22Rv1 (cell line): ENCODE data around the gene PIP5K1B.

Experiments
- ZFX ChIP-seq: fragments of 450-650 bp; IDR thresholded peaks from 2 replicates; pipeline ENCODE4 v1.6.1; 2017; ENCODE audit warnings: antibody characterized with exemption, borderline replicate concordance
- TF ChIP-seq, protein P1 (sequence below): fragments of 450-650 bp; IDR thresholded peaks from 2 replicates; pipeline ENCODE4 v1.5.1; 2017; ENCODE audit warnings: mild to moderate bottlenecking

DNA sequence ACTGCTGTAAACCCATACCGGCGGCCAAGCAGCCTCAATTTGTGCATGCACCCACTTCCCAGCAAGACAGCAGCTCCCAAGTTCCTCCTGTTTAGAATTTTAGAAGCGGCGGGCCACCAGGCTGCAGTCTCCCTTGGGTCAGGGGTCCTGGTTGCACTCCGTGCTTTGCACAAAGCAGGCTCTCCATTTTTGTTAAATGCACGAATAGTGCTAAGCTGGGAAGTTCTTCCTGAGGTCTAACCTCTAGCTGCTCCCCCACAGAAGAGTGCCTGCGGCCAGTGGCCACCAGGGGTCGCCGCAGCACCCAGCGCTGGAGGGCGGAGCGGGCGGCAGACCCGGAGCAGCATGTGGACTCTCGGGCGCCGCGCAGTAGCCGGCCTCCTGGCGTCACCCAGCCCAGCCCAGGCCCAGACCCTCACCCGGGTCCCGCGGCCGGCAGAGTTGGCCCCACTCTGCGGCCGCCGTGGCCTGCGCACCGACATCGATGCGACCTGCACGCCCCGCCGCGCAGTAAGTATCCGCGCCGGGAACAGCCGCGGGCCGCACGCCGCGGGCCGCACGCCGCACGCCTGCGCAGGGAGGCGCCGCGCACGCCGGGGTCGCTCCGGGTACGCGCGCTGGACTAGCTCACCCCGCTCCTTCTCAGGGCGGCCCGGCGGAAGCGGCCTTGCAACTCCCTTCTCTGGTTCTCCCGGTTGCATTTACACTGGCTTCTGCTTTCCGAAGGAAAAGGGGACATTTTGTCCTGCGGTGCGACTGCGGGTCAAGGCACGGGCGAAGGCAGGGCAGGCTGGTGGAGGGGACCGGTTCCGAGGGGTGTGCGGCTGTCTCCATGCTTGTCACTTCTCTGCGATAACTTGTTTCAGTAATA is 330.6 kb downstream of the PIP5K1B start, which contains the start of gene FXN:
- TF ChIP-seq, protein P1, sequence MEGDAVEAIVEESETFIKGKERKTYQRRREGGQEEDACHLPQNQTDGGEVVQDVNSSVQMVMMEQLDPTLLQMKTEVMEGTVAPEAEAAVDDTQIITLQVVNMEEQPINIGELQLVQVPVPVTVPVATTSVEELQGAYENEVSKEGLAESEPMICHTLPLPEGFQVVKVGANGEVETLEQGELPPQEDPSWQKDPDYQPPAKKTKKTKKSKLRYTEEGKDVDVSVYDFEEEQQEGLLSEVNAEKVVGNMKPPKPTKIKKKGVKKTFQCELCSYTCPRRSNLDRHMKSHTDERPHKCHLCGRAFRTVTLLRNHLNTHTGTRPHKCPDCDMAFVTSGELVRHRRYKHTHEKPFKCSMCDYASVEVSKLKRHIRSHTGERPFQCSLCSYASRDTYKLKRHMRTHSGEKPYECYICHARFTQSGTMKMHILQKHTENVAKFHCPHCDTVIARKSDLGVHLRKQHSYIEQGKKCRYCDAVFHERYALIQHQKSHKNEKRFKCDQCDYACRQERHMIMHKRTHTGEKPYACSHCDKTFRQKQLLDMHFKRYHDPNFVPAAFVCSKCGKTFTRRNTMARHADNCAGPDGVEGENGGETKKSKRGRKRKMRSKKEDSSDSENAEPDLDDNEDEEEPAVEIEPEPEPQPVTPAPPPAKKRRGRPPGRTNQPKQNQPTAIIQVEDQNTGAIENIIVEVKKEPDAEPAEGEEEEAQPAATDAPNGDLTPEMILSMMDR: peak; percentile 99
- no peak for TF ChIP-seq ZFX
